OCI-LY1 (cell line): ENCODE measurements around the gene FAM234B.
"Not testable (repeated sequence)": the region's sequence is repeated elsewhere in the genome, so short reads cannot be mapped to it uniquely, and the experiment has no call there.

Experiments
- H2AFZ ChIP-seq: fragments of 200-600 bp; sonication (generic), shearing (Covaris generic); 2 replicates; pipeline ENCODE4 v1.6.0; 2014; ENCODE audit warnings: antibody characterized with exemption, mild to moderate bottlenecking, low read length
- H3F3A ChIP-seq: fragments of 200-600 bp; sonication (generic), shearing (Covaris generic); 2 replicates; pipeline ENCODE4 v1.6.0; 2014; ENCODE audit warnings: mild to moderate bottlenecking, antibody characterized with exemption, low read length, moderate library complexity; ENCODE audit not compliant: insufficient read depth
- H3K27ac ChIP-seq: fragments of 200-600 bp; sonication (generic); 2 replicates; pipeline ENCODE4 v1.5.1; 2014; ENCODE audit warnings: low read length, mixed run types, mild to moderate bottlenecking, low read depth; ENCODE audit not compliant: poor library complexity, severe bottlenecking
- H3K27me3 ChIP-seq: fragments of 200-600 bp; sonication (generic); 2 replicates; pipeline ENCODE4 v1.6.0; 2014; ENCODE audit warnings: antibody characterized with exemption, mild to moderate bottlenecking, low read length, moderate library complexity; ENCODE audit not compliant: insufficient read depth
- H3K36me3 ChIP-seq: fragments of 200-600 bp; sonication (generic); 2 replicates; pipeline ENCODE4 v1.6.1; 2014; ENCODE audit warnings: mild to moderate bottlenecking, antibody characterized with exemption, low read length, moderate library complexity, mixed read lengths; ENCODE audit not compliant: insufficient read depth
- H3K4me1 ChIP-seq: fragments of 200-600 bp; sonication (generic); 2 replicates; pipeline ENCODE4 v1.5.1; 2014; ENCODE audit warnings: mild to moderate bottlenecking, low read length, moderate library complexity; ENCODE audit not compliant: insufficient read depth, severe bottlenecking
- H3K4me2 ChIP-seq: fragments of 200-600 bp; sonication (generic), shearing (Covaris generic); 2 replicates; pipeline ENCODE4 v1.6.1; 2014; ENCODE audit warnings: low read length
- H3K4me3 ChIP-seq: fragments of 200-600 bp; sonication (generic); 2 replicates; pipeline ENCODE4 v1.5.1; 2014; ENCODE audit warnings: low read length, low read depth, mild to moderate bottlenecking, mixed read lengths; ENCODE audit not compliant: poor library complexity, severe bottlenecking
- H3K79me2 ChIP-seq: fragments of 200-600 bp; shearing (Covaris generic); 2 replicates; pipeline ENCODE4 v1.6.1; 2016; ENCODE audit warnings: mixed run types, low read length, mixed read lengths; ENCODE audit not compliant: insufficient read depth
- H3K9ac ChIP-seq: fragments of 200-600 bp; sonication (generic), shearing (Covaris generic); 2 replicates; pipeline ENCODE4 v1.6.1; 2014; ENCODE audit warnings: mild to moderate bottlenecking, low read length, mixed read lengths
- H3K9me2 ChIP-seq: fragments of 200-600 bp; sonication (generic), shearing (Covaris generic); 2 replicates; pipeline ENCODE4 v1.6.1; 2014; ENCODE audit warnings: low read depth, mild to moderate bottlenecking, low read length, mixed read lengths
- H3K9me3 ChIP-seq: fragments of 200-600 bp; shearing (Covaris generic); 2 replicates; pipeline ENCODE4 v1.6.1; 2014; ENCODE audit warnings: low read length, mixed read lengths
- H4K20me1 ChIP-seq: fragments of 200-600 bp; sonication (generic), shearing (Covaris generic); 2 replicates; pipeline ENCODE4 v1.6.0; 2016; ENCODE audit warnings: mild to moderate bottlenecking, low read length; ENCODE audit not compliant: insufficient read depth
- CTCF ChIP-seq: fragments of 200-600 bp; sonication (generic), shearing (Covaris generic); IDR thresholded peaks from 2 replicates; pipeline ENCODE4 v1.5.1; 2017; ENCODE audit warnings: mild to moderate bottlenecking, antibody characterized with exemption, low read length, moderate library complexity, mixed read lengths
- EZH2 ChIP-seq: fragments of 200-600 bp; sonication (generic), shearing (Covaris generic); IDR thresholded peaks from 2 replicates; pipeline ENCODE4 v1.8.0; 2017; ENCODE audit warnings: borderline replicate concordance, mixed run types, mild to moderate bottlenecking, antibody characterized with exemption, low read length, moderate library complexity, mixed read lengths

Gene FAM234B

GRCh38 chr12:13030541-13031291, 13.5 kb upstream of the FAM234B start:
- H4K20me1 ChIP-seq: no peaks in the 10 kb centered on the region
- H3K9me3 ChIP-seq: no peaks in the 10 kb centered on the region
- no peak overlapping the region for H3K4me3 ChIP-seq
- no peak overlapping the region for H3K9ac ChIP-seq
- no peaks in the 10 kb centered on the region for H3K4me1 ChIP-seq
- TF ChIP-seq CTCF (no peak), EZH2 (no peak)
- no peaks in the 10 kb centered on the region for H3K9me2 ChIP-seq
- no peak overlapping the region for H3K27ac ChIP-seq
- H3K4me2 ChIP-seq: no peak overlapping the region
- no peak overlapping the region for H2AFZ ChIP-seq
- no peaks in the 10 kb centered on the region for H3K36me3 ChIP-seq
- H3K27me3 ChIP-seq: no peaks in the 10 kb centered on the region
- H3F3A ChIP-seq: no peaks in the 10 kb centered on the region
- no peaks in the 10 kb centered on the region for H3K79me2 ChIP-seq

DNA sequence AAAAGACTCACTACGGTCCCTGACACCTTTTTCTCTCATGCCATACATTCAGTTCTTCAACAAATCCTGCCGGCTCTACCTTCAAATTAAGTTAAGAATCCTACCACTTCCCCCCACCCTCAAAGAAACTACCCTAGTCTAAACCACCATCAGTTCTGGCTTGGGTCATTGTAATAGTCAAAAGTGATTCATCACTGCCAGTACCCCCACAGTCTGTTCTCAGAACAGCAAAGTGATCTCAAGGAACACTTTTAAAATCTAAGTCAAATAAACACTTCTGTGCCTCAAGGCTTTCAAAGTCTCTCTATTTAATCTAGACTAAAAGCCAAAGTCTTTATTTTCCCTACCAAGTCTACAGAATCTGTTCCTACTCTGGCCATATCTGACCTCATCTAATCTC, 12.0 kb upstream of the FAM234B start:
- no peaks in the 10 kb centered on the region for H3K27me3 ChIP-seq
- no peaks in the 10 kb centered on the region for H3K4me1 ChIP-seq
- H2AFZ ChIP-seq: no peak overlapping the region
- no peak overlapping the region for H3K4me2 ChIP-seq
- no peak overlapping the region for H3K9ac ChIP-seq
- H3F3A ChIP-seq: no peaks in the 10 kb centered on the region
- no peak overlapping the region for H3K27ac ChIP-seq
- no peaks in the 10 kb centered on the region for H3K79me2 ChIP-seq
- H3K9me2 ChIP-seq: no peaks in the 10 kb centered on the region
- no peak for TF ChIP-seq EZH2
- no peak for TF ChIP-seq CTCF
- H4K20me1 ChIP-seq: no peaks in the 10 kb centered on the region
- no peak overlapping the region for H3K4me3 ChIP-seq
- H3K36me3 ChIP-seq: no peaks in the 10 kb centered on the region
- H3K9me3 ChIP-seq: no peaks in the 10 kb centered on the region

DNA sequence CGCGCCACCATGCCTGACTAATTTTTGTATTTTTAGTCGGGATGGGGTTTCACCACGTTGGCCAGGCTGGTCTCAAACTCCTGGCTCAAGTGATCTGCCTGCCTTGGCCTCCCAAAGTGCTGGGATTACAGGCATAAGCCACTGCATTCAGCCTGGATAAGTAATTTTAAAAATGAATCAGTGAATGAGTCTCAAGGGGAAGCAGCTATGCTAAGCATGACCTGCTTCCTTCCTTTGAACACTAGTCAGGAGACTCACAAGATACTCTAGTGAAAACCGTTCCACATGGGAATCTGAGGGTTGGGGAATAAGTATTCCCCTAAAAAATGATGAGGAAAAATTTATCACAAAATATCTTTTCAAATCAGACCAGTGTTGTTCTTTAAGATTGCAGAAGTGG, 10.7 kb upstream of the FAM234B start:
- Histone ChIP-seq H3K9me3 (no peaks in the 10 kb centered on the region), H3K27me3 (no peaks in the 10 kb centered on the region), H3K4me3 (no peak overlapping the region), H3K4me2 (no peak overlapping the region), H3K27ac (no peak overlapping the region), H3K4me1 (no peaks in the 10 kb centered on the region), H3K36me3 (no peaks in the 10 kb centered on the region), H3K9ac (no peak overlapping the region), H2AFZ (no peak overlapping the region), H3K9me2 (no peaks in the 10 kb centered on the region), H3F3A (no peaks in the 10 kb centered on the region), H3K79me2 (no peaks in the 10 kb centered on the region), H4K20me1 (no peaks in the 10 kb centered on the region)
- TF ChIP-seq CTCF (no peak), EZH2 (no peak)

- not testable (repeated sequence) for H2AFZ ChIP-seq, H3K9me3 ChIP-seq, H3K4me3 ChIP-seq, H3K27me3 ChIP-seq, H3K36me3 ChIP-seq, H4K20me1 ChIP-seq, H3K27ac ChIP-seq, H3K9me2 ChIP-seq, H3K4me1 ChIP-seq, H3F3A ChIP-seq, H3K79me2 ChIP-seq, H3K9ac ChIP-seq, H3K4me2 ChIP-seq
Measured at GRCh38 chr12:13035335-13035734, 8.8 kb upstream of the FAM234B start.
